ENCODE results near the gene NAA80.
A peak's percentile ranks its signal among the peaks of the same experiment; 100 is the strongest.

The NAA80 gene

GRCh38 chr3:50333744-50334328 is 34.6 kb upstream of the NAA80 start:
- H3K27ac ChIP-seq (ENCODE audit: low read length): no peak overlapping the region
- no peak overlapping the region for H3K4me2 ChIP-seq (ENCODE audit: low read length)
- H3K9me3 ChIP-seq (ENCODE audit: insufficient read depth, low read length): no peaks in the 10 kb centered on the region
- H3K36me3 ChIP-seq (replicated peaks; ENCODE audit: low read depth, low read length): peaks cover 53% of the 10 kb centered on the region
- H3K9ac ChIP-seq (ENCODE audit: low read length): no peak overlapping the region
- peaks cover 15% of the 10 kb centered on the region for H4K20me1 ChIP-seq (ENCODE audit: insufficient read depth, low read length)
- no peak overlapping the region for H3K4me3 ChIP-seq (ENCODE audit: low read length)
- H3K27me3 ChIP-seq (ENCODE audit: low read depth, low read length): no peaks in the 10 kb centered on the region
- peaks cover 18% of the 10 kb centered on the region for H3K4me1 ChIP-seq (ENCODE audit: low read length)
- peaks cover 71% of the 10 kb centered on the region for H3K79me2 ChIP-seq (ENCODE audit: low read length)
- TF ChIP-seq EZH2phosphoT487 (IDR thresholded peaks at IDR 0.05; ENCODE audit: low read depth): no peak
- no peak for TF ChIP-seq CTCF (IDR thresholded peaks at IDR 0.05; ENCODE audit: low read depth, low read length)
- no peak overlapping the region for H2AFZ ChIP-seq (ENCODE audit: low read depth, low read length)

DNA sequence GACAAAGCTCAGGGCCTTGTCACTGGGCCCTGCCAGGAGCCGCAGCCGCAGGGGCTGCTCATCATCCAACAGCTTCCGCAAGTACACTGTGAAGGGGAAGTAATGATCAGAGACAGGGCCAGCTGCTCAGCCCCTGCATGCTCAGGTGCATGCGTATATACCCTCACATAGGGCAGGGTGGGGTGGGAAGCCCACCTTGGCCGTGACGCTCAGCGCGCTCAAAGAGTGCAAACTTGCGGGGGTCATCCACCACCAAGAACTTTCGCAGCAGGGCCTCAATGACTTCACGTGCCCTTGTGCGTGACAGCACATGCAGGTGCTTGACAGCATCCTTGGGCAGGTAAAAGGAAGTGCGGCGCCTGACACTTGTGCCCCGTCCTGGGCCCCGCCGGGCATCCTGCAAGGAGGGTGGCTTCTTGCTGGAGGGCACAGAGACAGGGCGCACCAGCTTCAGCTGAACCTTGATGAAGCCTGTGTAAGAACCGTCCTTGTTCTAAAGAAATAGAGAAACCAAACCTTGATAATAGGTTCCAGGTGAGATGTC is 32.2 kb upstream of the NAA80 start:
- Histone ChIP-seq H3K27ac (ENCODE audit: low read length) (no peak overlapping the region), H3K79me2 (ENCODE audit: low read length) (peaks cover 68% of the 10 kb centered on the region), H3K9ac (ENCODE audit: low read length) (no peak overlapping the region), H3K4me2 (ENCODE audit: low read length) (no peak overlapping the region), H3K36me3 (replicated peaks; ENCODE audit: low read depth, low read length) (peaks cover 51% of the 10 kb centered on the region), H3K27me3 (ENCODE audit: low read depth, low read length) (no peaks in the 10 kb centered on the region), H2AFZ (ENCODE audit: low read depth, low read length) (no peak overlapping the region), H3K9me3 (ENCODE audit: insufficient read depth, low read length) (no peaks in the 10 kb centered on the region), H3K4me3 (ENCODE audit: low read length) (no peak overlapping the region), H4K20me1 (ENCODE audit: insufficient read depth, low read length) (peaks cover 15% of the 10 kb centered on the region), H3K4me1 (ENCODE audit: low read length) (peaks cover 25% of the 10 kb centered on the region)
- no peak for TF ChIP-seq EZH2phosphoT487 (IDR thresholded peaks at IDR 0.05; ENCODE audit: low read depth)
- TF ChIP-seq CTCF (IDR thresholded peaks at IDR 0.05; ENCODE audit: low read depth, low read length): no peak

DNA sequence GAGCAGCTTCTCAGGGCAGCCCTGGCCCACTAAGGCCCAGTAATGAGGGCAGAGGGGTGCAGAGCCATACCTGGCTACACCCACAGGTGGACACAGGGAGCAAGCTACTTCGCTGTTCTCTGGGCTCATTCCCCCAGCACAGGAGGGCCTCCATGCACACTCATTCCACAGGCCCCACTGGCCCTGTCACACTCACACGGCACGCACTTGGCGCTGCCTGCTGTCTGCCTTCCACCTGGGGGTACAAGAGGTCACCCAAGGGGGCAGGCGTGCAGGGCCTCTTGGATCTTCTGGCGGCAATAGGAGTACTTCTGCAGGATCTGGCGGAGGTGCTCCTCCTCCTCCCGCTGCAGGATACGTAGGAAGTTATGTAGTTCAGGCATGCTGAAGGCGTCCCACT is 31.1 kb upstream of the NAA80 start:
- Histone ChIP-seq H2AFZ (ENCODE audit: low read depth, low read length) (no peak overlapping the region), H3K4me3 (ENCODE audit: low read length) (no peak overlapping the region), H3K9me3 (ENCODE audit: insufficient read depth, low read length) (no peaks in the 10 kb centered on the region), H3K27me3 (ENCODE audit: low read depth, low read length) (no peaks in the 10 kb centered on the region), H3K27ac (ENCODE audit: low read length) (no peak overlapping the region), H3K9ac (ENCODE audit: low read length) (no peak overlapping the region), H4K20me1 (ENCODE audit: insufficient read depth, low read length) (peaks cover 15% of the 10 kb centered on the region), H3K4me1 (ENCODE audit: low read length) (peaks cover 16% of the 10 kb centered on the region), H3K79me2 (ENCODE audit: low read length) (peaks cover 61% of the 10 kb centered on the region), H3K36me3 (replicated peaks; ENCODE audit: low read depth, low read length) (peaks cover 45% of the 10 kb centered on the region), H3K4me2 (ENCODE audit: low read length) (no peak overlapping the region)
- TF ChIP-seq CTCF (IDR thresholded peaks at IDR 0.05; ENCODE audit: low read depth, low read length): no peak
- no peak for TF ChIP-seq EZH2phosphoT487 (IDR thresholded peaks at IDR 0.05; ENCODE audit: low read depth)

DNA sequence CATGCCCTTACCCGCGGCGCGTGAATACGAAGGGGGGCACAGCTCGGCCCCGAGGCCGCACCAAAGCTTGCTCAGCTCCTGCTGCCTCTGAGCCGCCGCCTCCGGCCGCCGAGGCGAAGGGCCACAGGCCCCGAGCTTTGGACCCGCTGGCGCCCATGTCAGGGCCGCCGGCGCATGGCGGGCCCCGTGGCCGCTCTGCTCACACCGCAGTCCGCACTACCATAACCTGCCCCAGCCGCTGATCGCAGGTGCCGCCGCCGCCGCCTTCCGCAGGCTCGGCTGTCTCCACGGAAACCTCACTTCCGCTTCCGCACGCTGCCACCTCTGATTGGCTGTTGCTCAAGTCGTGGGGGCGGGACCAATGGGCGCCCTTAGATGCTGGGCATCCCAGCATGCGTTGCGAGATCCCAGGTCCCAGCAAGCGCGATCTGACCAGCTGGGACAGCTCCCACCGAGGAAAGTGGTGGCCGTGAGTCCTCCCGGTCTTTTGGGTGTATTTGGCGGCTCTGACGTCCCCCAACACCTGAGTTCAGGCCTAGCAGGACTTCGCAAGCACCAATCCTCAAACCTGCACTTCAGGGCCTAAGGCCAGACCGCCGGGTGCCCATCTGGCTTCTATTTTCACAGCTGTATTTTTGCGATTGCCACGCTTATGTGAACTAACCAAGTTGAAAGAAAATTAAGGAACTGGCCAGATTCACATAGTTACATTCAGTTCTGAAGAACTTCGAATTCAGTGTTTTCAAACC is 28.9 kb upstream of the NAA80 start, which contains the start of gene TUSC2:
TSS of gene TUSC2 (minus strand) at position 281 of the 749 bp plus-strand sequence. CDS start at position 157, 124 bp downstream.
- Histone ChIP-seq H3K9ac (ENCODE audit: low read length) (peak within 1 kb of the TSS; percentile 81), H4K20me1 (ENCODE audit: insufficient read depth, low read length) (peaks cover 2% of the 10 kb centered on the region; the same call in 1 of the 2 replicates), H3K36me3 (replicated peaks; ENCODE audit: low read depth, low read length) (peaks cover 38% of the 10 kb centered on the region), H3K4me1 (ENCODE audit: low read length) (peaks cover 14% of the 10 kb centered on the region), H3K4me2 (ENCODE audit: low read length) (peak within 1 kb of the TSS; percentile 93), H3K4me3 (ENCODE audit: low read length) (peak within 1 kb of the TSS; percentile 91), H3K27me3 (ENCODE audit: low read depth, low read length) (no peaks in the 10 kb centered on the region), H3K79me2 (ENCODE audit: low read length) (peaks cover 39% of the 10 kb centered on the region), H2AFZ (ENCODE audit: low read depth, low read length) (no peak within 1 kb of the TSS), H3K27ac (ENCODE audit: low read length) (peak within 1 kb of the TSS; percentile 22), H3K9me3 (ENCODE audit: insufficient read depth, low read length) (no peaks in the 10 kb centered on the region)
- TF ChIP-seq EZH2phosphoT487 (IDR thresholded peaks at IDR 0.05; ENCODE audit: low read depth) (no peak), CTCF (IDR thresholded peaks at IDR 0.05; ENCODE audit: low read depth, low read length) (no peak)

All from OCI-LY3 (cell line).